ENCODE data around the gene RHOA.
"Not testable (repeated sequence)": the region's sequence is repeated elsewhere in the genome, so short reads cannot be mapped to it uniquely, and the experiment has no call there.

RHOA gene

GRCh38 chr3:49362561-49362960 is 49.2 kb downstream of the RHOA start:
- DNase-seq (ENCODE audit: low read depth in 2 of 2) = no peak

- DNase-seq (ENCODE audit: low read depth in 2 of 2) = no peak
Measured at GRCh38 chr3:49359623-49360022, 52.2 kb downstream of the RHOA start.

GRCh38 chr3:49358884-49359225 is 52.9 kb downstream of the RHOA start:
- DNase-seq (ENCODE audit: low read depth in 2 of 2) = no peak

GRCh38 chr3:49358217-49358883 is 53.4 kb downstream of the RHOA start, which contains the start of gene GPX1:
TSS of gene GPX1 (minus strand) at chr3:49358353. CDS start at chr3:49358278, 75 bp downstream.
- peak; percentile 75 to 87 for DNase-seq (ENCODE audit: low read depth in 2 of 2)

GRCh38 chr3:49357443-49358216 is 54.1 kb downstream of the RHOA start:
- DNase-seq (ENCODE audit: low read depth in 2 of 2) = peak; percentile 41 to 42

GRCh38 chr3:49357095-49357442 is 54.7 kb downstream of the RHOA start:
- not testable (repeated sequence) for DNase-seq (ENCODE audit: low read depth in 2 of 2)

GRCh38 chr3:49352890-49353421 is 58.8 kb downstream of the RHOA start:
- DNase-seq (ENCODE audit: low read depth in 2 of 2) = no peak

GRCh38 chr3:49352281-49352680 is 59.5 kb downstream of the RHOA start:
- DNase-seq (ENCODE audit: low read depth in 2 of 2) = no peak

GRCh38 chr3:49351521-49352011 is 60.2 kb downstream of the RHOA start:
- DNase-seq (ENCODE audit: low read depth in 2 of 2) = no peak

GRCh38 chr3:49349348-49350114 is 62.2 kb downstream of the RHOA start:
- DNase-seq (ENCODE audit: low read depth in 2 of 2) = no peak

GRCh38 chr3:49348361-49348760 is 63.4 kb downstream of the RHOA start:
- not testable (repeated sequence) for DNase-seq (ENCODE audit: low read depth in 2 of 2)

- no peak for DNase-seq (ENCODE audit: low read depth in 2 of 2)
Measured at GRCh38 chr3:49346797-49347251, 65.0 kb downstream of the RHOA start.

- DNase-seq (ENCODE audit: low read depth in 2 of 2) = no peak
Measured at GRCh38 chr3:49343163-49343562, 68.6 kb downstream of the RHOA start.

GRCh38 chr3:49341996-49342395 is 69.8 kb downstream of the RHOA start:
- no peak for DNase-seq (ENCODE audit: low read depth in 2 of 2)

GRCh38 chr3:49339941-49340800 is 71.6 kb downstream of the RHOA start, which contains the start of gene USP4:
TSS of gene USP4 (minus strand) at chr3:49340053. CDS start at chr3:49340024, 29 bp downstream.
- peak; percentile 88 to 95 for DNase-seq (ENCODE audit: low read depth in 2 of 2)

GRCh38 chr3:49339581-49339940 is 72.2 kb downstream of the RHOA start:
- peak in 1 of 2 donors; percentile 18 for DNase-seq (ENCODE audit: low read depth in 2 of 2)

GRCh38 chr3:49333916-49334633 is 77.7 kb downstream of the RHOA start:
- no peak for DNase-seq (ENCODE audit: low read depth in 2 of 2)

GRCh38 chr3:49333091-49333490 is 78.7 kb downstream of the RHOA start:
- DNase-seq (ENCODE audit: low read depth in 2 of 2) = no peak

GRCh38 chr3:49329186-49329585 is 82.6 kb downstream of the RHOA start:
- no peak for DNase-seq (ENCODE audit: low read depth in 2 of 2)

GRCh38 chr3:49328350-49328749 is 83.4 kb downstream of the RHOA start:
- not testable (repeated sequence) for DNase-seq (ENCODE audit: low read depth in 2 of 2)
